Measurements from ENCODE around the gene NAE1.

DNA sequence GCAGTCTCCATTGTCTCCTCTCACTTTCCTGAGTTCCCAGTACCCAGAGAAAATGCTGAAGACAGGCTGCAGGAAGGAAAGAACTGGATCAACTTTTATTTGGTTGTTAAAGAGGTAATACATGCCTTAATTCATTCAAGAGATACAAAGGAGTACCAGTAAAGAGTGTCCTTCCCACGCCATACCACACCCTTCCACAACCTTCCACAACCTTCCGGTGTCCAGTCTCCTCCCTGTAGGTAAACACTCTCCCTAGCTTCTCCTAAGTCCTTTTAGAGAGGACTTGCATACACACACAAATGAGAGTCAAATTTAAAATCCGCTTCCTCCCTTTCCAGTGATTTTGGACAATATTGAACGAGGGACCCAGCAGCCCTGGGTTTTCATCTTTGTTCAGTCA is 10.6 kb upstream of the NAE1 start:
- TF ChIP-seq, protein P1, sequence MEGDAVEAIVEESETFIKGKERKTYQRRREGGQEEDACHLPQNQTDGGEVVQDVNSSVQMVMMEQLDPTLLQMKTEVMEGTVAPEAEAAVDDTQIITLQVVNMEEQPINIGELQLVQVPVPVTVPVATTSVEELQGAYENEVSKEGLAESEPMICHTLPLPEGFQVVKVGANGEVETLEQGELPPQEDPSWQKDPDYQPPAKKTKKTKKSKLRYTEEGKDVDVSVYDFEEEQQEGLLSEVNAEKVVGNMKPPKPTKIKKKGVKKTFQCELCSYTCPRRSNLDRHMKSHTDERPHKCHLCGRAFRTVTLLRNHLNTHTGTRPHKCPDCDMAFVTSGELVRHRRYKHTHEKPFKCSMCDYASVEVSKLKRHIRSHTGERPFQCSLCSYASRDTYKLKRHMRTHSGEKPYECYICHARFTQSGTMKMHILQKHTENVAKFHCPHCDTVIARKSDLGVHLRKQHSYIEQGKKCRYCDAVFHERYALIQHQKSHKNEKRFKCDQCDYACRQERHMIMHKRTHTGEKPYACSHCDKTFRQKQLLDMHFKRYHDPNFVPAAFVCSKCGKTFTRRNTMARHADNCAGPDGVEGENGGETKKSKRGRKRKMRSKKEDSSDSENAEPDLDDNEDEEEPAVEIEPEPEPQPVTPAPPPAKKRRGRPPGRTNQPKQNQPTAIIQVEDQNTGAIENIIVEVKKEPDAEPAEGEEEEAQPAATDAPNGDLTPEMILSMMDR (IDR thresholded peaks at IDR 0.05): no peak
- TF ChIP-seq POLR2A (IDR thresholded peaks at IDR 0.05): no peak

Data from body of pancreas (tissue), 4 donors.